H1 (cell line): ENCODE results near the gene CC2D2A. TPM values are rescaled to one million over a fixed set of nuclear protein-coding genes. Genes with fewer than 3 reads are reported as not detected.

ENCODE experiments used
- CTCF ChIA-PET: fragments of 300-600 bp; sonication (Branson Sonifier 250); formaldehyde crosslinking; loops from one replicate; lab custom pipeline; 2021; ENCODE audit not compliant: partially characterized antibody; lab: Charles Lee
- POLR2A ChIA-PET: fragments of 300-600 bp; sonication (Branson Sonifier 250); formaldehyde crosslinking; loops from one replicate; lab custom pipeline; 2021; ENCODE audit warnings: inconsistent platforms; ENCODE audit not compliant: partially characterized antibody; lab: Charles Lee
- DNase-seq, 2 experiments: peaks; one replicate each; pipeline versions ENCODE4 v3.0.0 to v3.0.0-alpha.2; 2010 to 2022; ENCODE audit warnings: low spot score in 2 of 2, low read depth in 1 of 2, mixed read lengths in 1 of 2
- FAIRE-seq: peaks from 2 replicates; lab custom pipeline; 2011; peaks lifted over from hg19 to GRCh38; lab: Jason Lieb, UNC
- H2AFZ ChIP-seq: 2 replicates; pipeline ENCODE4 v1.8.1; 2012; ENCODE audit warnings: low read length, inconsistent platforms
- H2AK5ac ChIP-seq: 2 replicates; pipeline ENCODE4 v1.6.1; 2013; ENCODE audit warnings: low read depth, low read length
- H2BK120ac ChIP-seq: replicated peaks from 2 replicates; pipeline ENCODE3; 2013; ENCODE audit warnings: low read depth, low read length, inconsistent platforms
- H2BK12ac ChIP-seq: 2 replicates; pipeline ENCODE4 v1.6.1; 2013; ENCODE audit warnings: low read depth, low read length
- H2BK15ac ChIP-seq: 2 replicates; pipeline ENCODE4 v1.6.1; 2013; ENCODE audit warnings: low read length
- H2BK20ac ChIP-seq: 2 replicates; pipeline ENCODE4 v1.6.1; 2013; ENCODE audit warnings: low read length
- H2BK5ac ChIP-seq: 2 replicates; pipeline ENCODE4 v1.6.1; 2013; ENCODE audit warnings: low read depth, low read length
- H3K14ac ChIP-seq: 2 replicates; pipeline ENCODE4 v1.6.1; 2013; ENCODE audit warnings: inconsistent platforms; ENCODE audit not compliant: insufficient read length
- H3K18ac ChIP-seq: 2 replicates; pipeline ENCODE4 v1.6.1; 2013; ENCODE audit warnings: low read length; ENCODE audit errors: extremely low read depth
- H3K23ac ChIP-seq: 2 replicates; pipeline ENCODE4 v1.6.1; 2013; ENCODE audit warnings: inconsistent platforms; ENCODE audit not compliant: insufficient read length
- H3K23me2 ChIP-seq: 2 replicates; pipeline ENCODE4 v1.6.1; 2013; ENCODE audit warnings: low read depth, low read length
- H3K27ac ChIP-seq: 2 replicates; pipeline ENCODE4 v1.6.1; 2011; ENCODE audit warnings: low read depth, low read length, inconsistent platforms
- H3K27me3 ChIP-seq, 4 experiments: replicated peaks in 1 of 4; 1 replicate in 1 of 4; 2 replicates in 3 of 4; pipeline versions ENCODE4 v1.6.1 to v1.8.1; 2011 to 2013; ENCODE audit warnings: low read length in 3 of 4, mild to moderate bottlenecking in 3 of 4, inconsistent platforms in 2 of 4, mixed read lengths in 2 of 4, moderate library complexity in 1 of 4; ENCODE audit not compliant: control insufficient read depth in 3 of 4, insufficient read depth in 3 of 4; ENCODE audit errors: extremely low read depth in 1 of 4
- H3K36me3 ChIP-seq, 4 experiments: 2 replicates each; pipeline versions ENCODE4 v1.6.1 to v1.8.1; 2011 to 2013; ENCODE audit warnings: mild to moderate bottlenecking in 4 of 4, low read length in 3 of 4, moderate library complexity in 2 of 4, control low read depth in 1 of 4, inconsistent platforms in 1 of 4; ENCODE audit not compliant: insufficient read depth in 4 of 4, control insufficient read depth in 2 of 4
- H3K4ac ChIP-seq: replicated peaks from 2 replicates; pipeline ENCODE3; 2013; ENCODE audit warnings: low read length, low read depth, mixed read lengths, inconsistent platforms; ENCODE audit not compliant: insufficient read length
- H3K4me1 ChIP-seq, 4 experiments: replicated peaks in 1 of 4; 1 replicate in 1 of 4; 2 replicates in 3 of 4; pipeline versions ENCODE4 v1.6.1 to v1.8.1; 2011 to 2013; ENCODE audit warnings: low read length in 3 of 4, inconsistent platforms in 2 of 4, mixed read lengths in 1 of 4; ENCODE audit not compliant: insufficient read depth in 4 of 4, control insufficient read depth in 3 of 4
- H3K4me2 ChIP-seq, 2 experiments: 2 replicates each; pipeline versions ENCODE4 v1.6.1 to v1.8.1; 2011 to 2013; ENCODE audit warnings: low read depth in 2 of 2, low read length in 2 of 2, control low read depth in 1 of 2, inconsistent platforms in 1 of 2, mild to moderate bottlenecking in 1 of 2; ENCODE audit not compliant: insufficient read depth in 1 of 2
- H3K4me3 ChIP-seq, 4 experiments: fragments of 200-600, 300-600 bp in 1 of 4; sonication (generic), shearing (Covaris generic), sonication (Bioruptor Twin) in 1 of 4; 2 replicates each; pipeline versions ENCODE4 v1.5.1 to v1.8.1; 2011 to 2016; ENCODE audit warnings: low read length in 4 of 4, low read depth in 3 of 4, control low read depth in 2 of 4, inconsistent platforms in 2 of 4, mild to moderate bottlenecking in 2 of 4, mixed read lengths in 1 of 4, moderate library complexity in 1 of 4; ENCODE audit not compliant: insufficient read depth in 2 of 4; ENCODE audit errors: extremely low read depth in 1 of 4
- H3K56ac ChIP-seq: replicated peaks from 2 replicates; pipeline ENCODE3; 2013; ENCODE audit warnings: low read depth, mild to moderate bottlenecking, mixed read lengths, low read length, inconsistent platforms; ENCODE audit not compliant: insufficient read length
- H3K79me1 ChIP-seq: 2 replicates; pipeline ENCODE4 v1.6.1; 2013; ENCODE audit warnings: low read depth, low read length, control low read depth
- H3K79me2 ChIP-seq, 2 experiments: 2 replicates each; pipeline versions ENCODE4 v1.6.1 to v1.8.1; 2012 to 2013; ENCODE audit warnings: low read length in 2 of 2, mild to moderate bottlenecking in 2 of 2, inconsistent platforms in 1 of 2; ENCODE audit not compliant: insufficient read depth in 2 of 2, control insufficient read depth in 1 of 2
- H3K9ac ChIP-seq, 4 experiments: replicated peaks in 1 of 4; 1 replicate in 1 of 4; 2 replicates in 3 of 4; pipeline versions ENCODE4 v1.6.1 to v1.8.1; 2011 to 2013; ENCODE audit warnings: low read depth in 3 of 4, low read length in 3 of 4, control low read depth in 2 of 4, mild to moderate bottlenecking in 2 of 4, moderate library complexity in 2 of 4, inconsistent platforms in 1 of 4; ENCODE audit errors: extremely low read depth in 1 of 4
- H3K9me3 ChIP-seq, 2 experiments: 2 replicates each; pipeline versions ENCODE4 v1.6.1 to v1.8.1; 2012 to 2013; ENCODE audit warnings: mild to moderate bottlenecking in 2 of 2, moderate library complexity in 2 of 2, control low read depth in 1 of 2, inconsistent platforms in 1 of 2, low read depth in 1 of 2, low read length in 1 of 2, mixed read lengths in 1 of 2; ENCODE audit not compliant: insufficient read depth in 2 of 2
- H4K20me1 ChIP-seq, 2 experiments: replicated peaks in 1 of 2; 2 replicates each; pipeline versions ENCODE3 to v1.8.1; 2011 to 2013; ENCODE audit warnings: inconsistent platforms in 2 of 2, low read length in 2 of 2, mild to moderate bottlenecking in 1 of 2; ENCODE audit not compliant: insufficient read depth in 2 of 2, control insufficient read depth in 1 of 2
- H4K5ac ChIP-seq: 2 replicates; pipeline ENCODE4 v1.6.1; 2013; ENCODE audit warnings: low read length, low read depth, mixed read lengths, inconsistent platforms; ENCODE audit not compliant: insufficient read length
- H4K8ac ChIP-seq: 2 replicates; pipeline ENCODE4 v1.8.0; 2013; ENCODE audit warnings: mild to moderate bottlenecking, moderate library complexity, low read length, inconsistent platforms; ENCODE audit not compliant: insufficient read depth; ENCODE audit errors: extremely low read depth
- H4K91ac ChIP-seq: replicated peaks from 2 replicates; pipeline ENCODE3; 2013; ENCODE audit warnings: low read length, mixed read lengths, inconsistent platforms; ENCODE audit not compliant: insufficient read length
- SUZ12 ChIP-seq: fragments of 200-600 bp; sonication (generic); IDR thresholded peaks from 2 replicates; pipeline ENCODE4 v1.6.1; 2012; ENCODE audit warnings: mild to moderate bottlenecking, inconsistent platforms, low read length, moderate library complexity, mixed read lengths
- WGBS, 2 experiments: shearing (Covaris generic) in 1 of 2; methylation state at CpG; one replicate each; pipeline versions ENCODE4 v1.1.6 to v1.1.7; 2013 to 2015; ENCODE audit warnings: low lambda C conversion rate in 2 of 2, mixed read lengths in 2 of 2, inconsistent platforms in 1 of 2, low coverage in 1 of 2, missing lambda C conversion rate in 1 of 2; ENCODE audit not compliant: insufficient replicate concordance in 2 of 2, insufficient coverage in 1 of 2, insufficient read length in 1 of 2; ENCODE audit errors: extremely low coverage in 1 of 2, missing lambda C conversion rate in 1 of 2; 5-methylcytosine and 5-hydroxymethylcytosine counted together
- polyA plus RNA-seq, 7 experiments: library from polyadenylated mRNA; depleted of rRNA in 3 of 7; stranded (reverse) in 5 of 7; unstranded in 2 of 7; fragments of >200 nt in 5 of 7; fragments of 200-250 nt in 2 of 7; gene quantifications; 1 replicate in 5 of 7; 2 replicates in 1 of 7; 4 replicates in 1 of 7; pipeline versions ENCODE4 v1.2.1 to v1.2.3, GENCODE V29; 2011 to 2013; ENCODE audit warnings: missing spikeins in 2 of 7, mixed read lengths in 2 of 7
- total RNA-seq: library from RNA; stranded (reverse); fragmentation: NEBNext Ultra II Directional; extraction: Animal tissue kit (Norgen Biotek cat#: 25700); gene quantifications from 2 replicates; pipeline ENCODE4 v1.2.1, GENCODE V29; 2021

The CC2D2A gene
- total and polyA plus RNA-seq, 2 of the 8 experiments (the other 6 are each of a cell fraction or from before 2014, with no cell fraction given) = 11.0 to 12.2 TPM

GRCh38 chr4:15444276-15444675 lies 25.4 kb upstream of the CC2D2A start:
- Histone ChIP-seq H3K4me3 (no peak overlapping the region), H4K5ac (no peak overlapping the region), H2BK20ac (no peak overlapping the region), H2BK5ac (no peak overlapping the region), H3K18ac (no peak overlapping the region), H3K4me1 (no peaks in the 10 kb centered on the region), H3K27ac (no peak overlapping the region), H4K20me1 (no peaks in the 10 kb centered on the region), H3K14ac (no peak overlapping the region), H3K56ac (no peak overlapping the region), H2BK120ac (no peak overlapping the region), H3K27me3 (no peaks in the 10 kb centered on the region), H3K9ac (no peak overlapping the region), H3K4ac (no peak overlapping the region), H3K79me2 (no peaks in the 10 kb centered on the region), H3K23ac (no peak overlapping the region), H2AFZ (no peak overlapping the region), H3K79me1 (no peaks in the 10 kb centered on the region), H4K91ac (no peak overlapping the region), H3K36me3 (no peaks in the 10 kb centered on the region), H3K23me2 (no peaks in the 10 kb centered on the region; the same call in 1 of the 2 replicates), H2BK12ac (no peak overlapping the region), H3K9me3 (peaks cover 0 to 3% of the 10 kb centered on the region in 2 experiments; a peak in 2 of 4 replicates)
- no peak for DNase-seq
- ChIA-PET CTCF (interaction anchor here (2.1 kb wide), 1 partner anchor 13 kb away, joined by 8 read pairs; no protein-coding TSS in a partner anchor), POLR2A (no interaction called here)
- FAIRE-seq = no peak
- WGBS, 2 experiments = 88% methylated on average over 7 of the region's 7 CpGs; no CpG with 5 or more reads in 1 of the 2 experiments
- no peak for TF ChIP-seq SUZ12
- TF ChIP-seq, all 59 proteins: peak for 0
- no peak overlapping the region for H2BK15ac ChIP-seq
- no peak overlapping the region for H4K8ac ChIP-seq
- H3K4me2 ChIP-seq = no peak overlapping the region
- H2AK5ac ChIP-seq = no peak overlapping the region
